Measurements from ENCODE around the gene BOC.

DNA sequence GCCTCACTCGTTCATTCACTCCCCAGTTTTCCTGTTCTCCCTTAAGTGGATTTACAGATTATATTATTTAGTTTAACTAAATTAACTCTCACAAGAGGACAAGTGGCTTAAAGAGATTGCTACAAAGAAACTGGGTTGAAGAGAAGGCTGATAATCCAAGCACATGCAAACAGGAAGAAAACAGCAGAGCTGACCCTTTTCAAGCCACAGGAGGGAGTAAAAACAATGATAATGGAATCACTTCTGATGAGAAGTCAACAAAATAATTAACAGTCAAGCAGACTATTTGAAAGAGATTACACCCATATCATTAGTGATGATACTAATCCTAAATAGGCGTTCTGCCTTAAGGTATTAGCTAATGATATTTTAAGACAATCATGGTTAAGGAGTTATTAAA lies 31.7 kb downstream of the BOC start:
- TF ChIP-seq CREB1 (IDR thresholded peaks at IDR 0.05; ENCODE audit: low read depth) (no peak), RAD21 (IDR thresholded peaks at IDR 0.05; ENCODE audit: low read depth) (no peak), TAF1 (IDR thresholded peaks at IDR 0.05; ENCODE audit: low read depth) (no peak), MAX (IDR thresholded peaks at IDR 0.05) (no peak), NFIC (IDR thresholded peaks at IDR 0.05) (no peak), TCF12 (IDR thresholded peaks at IDR 0.05; ENCODE audit: low read depth) (no peak), EP300 (IDR thresholded peaks at IDR 0.05; ENCODE audit: borderline replicate concordance) (no peak), YY1 (IDR thresholded peaks at IDR 0.05; ENCODE audit: low read depth) (no peak), ZBTB7A (IDR thresholded peaks at IDR 0.05; ENCODE audit: low read depth) (no peak), CEBPB (IDR thresholded peaks at IDR 0.05) (no peak)
- TF ChIP-seq, protein P1, sequence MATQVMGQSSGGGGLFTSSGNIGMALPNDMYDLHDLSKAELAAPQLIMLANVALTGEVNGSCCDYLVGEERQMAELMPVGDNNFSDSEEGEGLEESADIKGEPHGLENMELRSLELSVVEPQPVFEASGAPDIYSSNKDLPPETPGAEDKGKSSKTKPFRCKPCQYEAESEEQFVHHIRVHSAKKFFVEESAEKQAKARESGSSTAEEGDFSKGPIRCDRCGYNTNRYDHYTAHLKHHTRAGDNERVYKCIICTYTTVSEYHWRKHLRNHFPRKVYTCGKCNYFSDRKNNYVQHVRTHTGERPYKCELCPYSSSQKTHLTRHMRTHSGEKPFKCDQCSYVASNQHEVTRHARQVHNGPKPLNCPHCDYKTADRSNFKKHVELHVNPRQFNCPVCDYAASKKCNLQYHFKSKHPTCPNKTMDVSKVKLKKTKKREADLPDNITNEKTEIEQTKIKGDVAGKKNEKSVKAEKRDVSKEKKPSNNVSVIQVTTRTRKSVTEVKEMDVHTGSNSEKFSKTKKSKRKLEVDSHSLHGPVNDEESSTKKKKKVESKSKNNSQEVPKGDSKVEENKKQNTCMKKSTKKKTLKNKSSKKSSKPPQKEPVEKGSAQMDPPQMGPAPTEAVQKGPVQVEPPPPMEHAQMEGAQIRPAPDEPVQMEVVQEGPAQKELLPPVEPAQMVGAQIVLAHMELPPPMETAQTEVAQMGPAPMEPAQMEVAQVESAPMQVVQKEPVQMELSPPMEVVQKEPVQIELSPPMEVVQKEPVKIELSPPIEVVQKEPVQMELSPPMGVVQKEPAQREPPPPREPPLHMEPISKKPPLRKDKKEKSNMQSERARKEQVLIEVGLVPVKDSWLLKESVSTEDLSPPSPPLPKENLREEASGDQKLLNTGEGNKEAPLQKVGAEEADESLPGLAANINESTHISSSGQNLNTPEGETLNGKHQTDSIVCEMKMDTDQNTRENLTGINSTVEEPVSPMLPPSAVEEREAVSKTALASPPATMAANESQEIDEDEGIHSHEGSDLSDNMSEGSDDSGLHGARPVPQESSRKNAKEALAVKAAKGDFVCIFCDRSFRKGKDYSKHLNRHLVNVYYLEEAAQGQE (IDR thresholded peaks at IDR 0.05; ENCODE audit: low read depth), result no peak
- TF ChIP-seq, protein P2, sequence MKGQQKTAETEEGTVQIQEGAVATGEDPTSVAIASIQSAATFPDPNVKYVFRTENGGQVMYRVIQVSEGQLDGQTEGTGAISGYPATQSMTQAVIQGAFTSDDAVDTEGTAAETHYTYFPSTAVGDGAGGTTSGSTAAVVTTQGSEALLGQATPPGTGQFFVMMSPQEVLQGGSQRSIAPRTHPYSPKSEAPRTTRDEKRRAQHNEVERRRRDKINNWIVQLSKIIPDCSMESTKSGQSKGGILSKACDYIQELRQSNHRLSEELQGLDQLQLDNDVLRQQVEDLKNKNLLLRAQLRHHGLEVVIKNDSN (IDR thresholded peaks at IDR 0.05), result no peak
